HepG2 (cell line): ENCODE results near the gene COMT. TPM values are rescaled to one million over a fixed set of nuclear protein-coding genes. Genes with fewer than 3 reads are reported as not detected.

Experiments
- ARID3A ChIP-seq: IDR thresholded peaks from 2 replicates; pipeline ENCODE4 v1.6.1; 2012; ENCODE audit warnings: low read depth, low read length, improper control_type of control experiment
- ATF7-NPFF ChIP-seq: sonication (generic); formaldehyde crosslinking; IDR thresholded peaks from 2 replicates; pipeline ENCODE4 v1.8.1; 2023; ENCODE audit warnings: mild to moderate bottlenecking, low read depth, missing genetic modification reagents, moderate library complexity
- IRF1 ChIP-seq: sonication (generic); formaldehyde crosslinking; IDR thresholded peaks from 2 replicates; pipeline ENCODE4 v1.4.0; 2020; ENCODE audit warnings: low read depth, mild to moderate bottlenecking, missing genetic modification reagents
- IRF9 ChIP-seq: sonication (generic); formaldehyde crosslinking; IDR thresholded peaks from 2 replicates; pipeline ENCODE4 v1.8.0; 2022; ENCODE audit warnings: missing genetic modification reagents, mild to moderate bottlenecking, borderline replicate concordance
- NRL ChIP-seq: sonication (generic); formaldehyde crosslinking; IDR thresholded peaks from 2 replicates; pipeline ENCODE4 v1.5.0; 2020; ENCODE audit warnings: missing genetic modification reagents, mild to moderate bottlenecking, moderate library complexity, borderline replicate concordance
- PATZ1 ChIP-seq: sonication (generic); formaldehyde crosslinking; IDR thresholded peaks from 2 replicates; pipeline ENCODE4 v1.4.0; 2020; ENCODE audit warnings: missing genetic modification reagents
- PHF5A ChIP-seq: IDR thresholded peaks from one replicate; pipeline ENCODE4 v1.6.1; 2018; ENCODE audit warnings: low read depth, missing genetic modification reagents; ENCODE audit not compliant: unreplicated experiment
- POLR2A ChIP-seq, 2 experiments: IDR thresholded peaks; 2 replicates each; pipeline ENCODE4 v1.6.1; 2011; ENCODE audit warnings: low read depth in 2 of 2, low read length in 2 of 2, mild to moderate bottlenecking in 1 of 2, moderate library complexity in 1 of 2; ENCODE audit not compliant: insufficient read depth in 1 of 2
- PRDM15 ChIP-seq: sonication (generic); formaldehyde crosslinking; IDR thresholded peaks from 2 replicates; pipeline ENCODE4 v1.4.0; 2020; ENCODE audit warnings: missing genetic modification reagents
- REXO4 ChIP-seq: sonication (generic); formaldehyde crosslinking; IDR thresholded peaks from 2 replicates; pipeline ENCODE4 v1.8.0; 2022; ENCODE audit warnings: missing genetic modification reagents, mild to moderate bottlenecking, borderline replicate concordance
- RFX1 ChIP-seq: fragments of 450-650 bp; IDR thresholded peaks from 2 replicates; pipeline ENCODE4 v1.6.1; 2017
- SAP130 ChIP-seq: IDR thresholded peaks from 2 replicates; pipeline ENCODE4 v1.6.1; 2016; ENCODE audit warnings: low read depth
- TAF1 ChIP-seq: sonication (generic); formaldehyde crosslinking; IDR thresholded peaks from 2 replicates; pipeline ENCODE4 v1.4.0; 2020; ENCODE audit warnings: missing genetic modification reagents
- ZNF317 ChIP-seq: sonication (generic); formaldehyde crosslinking; IDR thresholded peaks from 2 replicates; pipeline ENCODE4 v1.5.0; 2020; ENCODE audit warnings: mild to moderate bottlenecking, missing genetic modification reagents
- ZNF431 ChIP-seq: sonication (generic); formaldehyde crosslinking; IDR thresholded peaks from 2 replicates; pipeline ENCODE4 v1.9.0; 2022; ENCODE audit warnings: missing genetic modification reagents, low read depth, mild to moderate bottlenecking, borderline replicate concordance
- ZNF460 ChIP-seq: sonication (generic); formaldehyde crosslinking; IDR thresholded peaks from 2 replicates; pipeline ENCODE4 v1.5.1; 2020; ENCODE audit warnings: missing genetic modification reagents, mild to moderate bottlenecking, borderline replicate concordance
- ZNF615 ChIP-seq: sonication (generic); formaldehyde crosslinking; IDR thresholded peaks from 2 replicates; pipeline ENCODE4 v1.5.0; 2020; ENCODE audit warnings: mild to moderate bottlenecking, missing genetic modification reagents, borderline replicate concordance
- ZSCAN21 ChIP-seq: sonication (generic); formaldehyde crosslinking; IDR thresholded peaks from 2 replicates; pipeline ENCODE4 v1.8.0; 2022; ENCODE audit warnings: mild to moderate bottlenecking, missing genetic modification reagents, moderate library complexity, borderline replicate concordance
- polyA plus RNA-seq, 8 experiments: library from polyadenylated mRNA; depleted of rRNA in 3 of 8; stranded (reverse) in 7 of 8; unstranded in 1 of 8; fragments of >200 nt; fragmentation: Illumina TruSeq in 4 of 8; extraction: Trizol in 4 of 8; gene quantifications; 2 replicates each; pipeline versions ENCODE4 v1.2.1 to v1.2.3, GENCODE V29; 2011 to 2016; ENCODE audit warnings: low read depth in 4 of 8, missing spikeins in 1 of 8, mixed read lengths in 1 of 8; ENCODE audit not compliant: insufficient read depth in 1 of 8
- total RNA-seq, 5 experiments: library from RNA; depleted of rRNA; stranded (reverse); fragments of >200 nt; fragmentation: Illumina TruSeq; extraction: Trizol; gene quantifications; 2 replicates each; pipeline ENCODE4 v1.2.3, GENCODE V29; 2016; ENCODE audit warnings: low read depth in 1 of 5

Gene COMT
- total and polyA plus RNA-seq, 2 of the 13 experiments (the other 11 are each of a cell fraction or from before 2014, with no cell fraction given) = 156 to 162 TPM

GRCh38 chr22:19986410-19987341 is 45.1 kb downstream of the COMT start (continued):
- no peak for TF ChIP-seq PRDM15 (CRISPR knock-in tag)
- TF ChIP-seq NRL (CRISPR knock-in tag) = no peak
- peak; percentile 18; the same call in 1 of the 2 replicates for TF ChIP-seq TAF1 (CRISPR knock-in tag)
- no peak for TF ChIP-seq PHF5A (CRISPR knock-in tag)
- no peak for TF ChIP-seq ZNF460 (CRISPR knock-in tag)
- TF ChIP-seq RFX1 = no peak
- TF ChIP-seq IRF9 (CRISPR knock-in tag) = 0 out of 2 replicates have a peak, but pooled peaks have one; percentile 31
- TF ChIP-seq ZNF317 (CRISPR knock-in tag) = no peak
- no peak for TF ChIP-seq ZNF615
- peak; percentile 37; the same call in 1 of the 2 replicates for TF ChIP-seq ATF7-NPFF
- no peak for TF ChIP-seq ARID3A
- no peak for TF ChIP-seq ZNF431 (CRISPR knock-in tag)
- peak in 1 of 2 experiments; percentile 59; a peak in 1 of 4 replicates for TF ChIP-seq POLR2A (IDR thresholded peaks at IDR 0.05; ENCODE audit: insufficient read depth in 1 of 2, low read depth in 2 of 2, low read length in 2 of 2)
- TF ChIP-seq ZSCAN21 = peak; percentile 70; the same call in 1 of the 2 replicates
- peak; percentile 58 for TF ChIP-seq PATZ1 (CRISPR knock-in tag)
- peak; percentile 52 for TF ChIP-seq SAP130 (CRISPR knock-in tag)
- TF ChIP-seq REXO4 = 0 out of 2 replicates have a peak, but pooled peaks have one; percentile 61
- no peak for TF ChIP-seq IRF1 (CRISPR knock-in tag)
